CD4-positive, alpha-beta T cell treated with Interleukin-15 for 4 hours (primary cell): ENCODE measurements around the gene SMIM24.
A peak's percentile ranks its signal among the peaks of the same experiment; 100 is the strongest.

ENCODE experiments used
- DNase-seq: peaks from one replicate; pipeline ENCODE4 v3.0.0-alpha.2; 2020; ENCODE audit warnings: low spot score

The SMIM24 gene

GRCh38 chr19:3474010-3474409 is 6.3 kb downstream of the SMIM24 start:
- no peak for DNase-seq

DNA sequence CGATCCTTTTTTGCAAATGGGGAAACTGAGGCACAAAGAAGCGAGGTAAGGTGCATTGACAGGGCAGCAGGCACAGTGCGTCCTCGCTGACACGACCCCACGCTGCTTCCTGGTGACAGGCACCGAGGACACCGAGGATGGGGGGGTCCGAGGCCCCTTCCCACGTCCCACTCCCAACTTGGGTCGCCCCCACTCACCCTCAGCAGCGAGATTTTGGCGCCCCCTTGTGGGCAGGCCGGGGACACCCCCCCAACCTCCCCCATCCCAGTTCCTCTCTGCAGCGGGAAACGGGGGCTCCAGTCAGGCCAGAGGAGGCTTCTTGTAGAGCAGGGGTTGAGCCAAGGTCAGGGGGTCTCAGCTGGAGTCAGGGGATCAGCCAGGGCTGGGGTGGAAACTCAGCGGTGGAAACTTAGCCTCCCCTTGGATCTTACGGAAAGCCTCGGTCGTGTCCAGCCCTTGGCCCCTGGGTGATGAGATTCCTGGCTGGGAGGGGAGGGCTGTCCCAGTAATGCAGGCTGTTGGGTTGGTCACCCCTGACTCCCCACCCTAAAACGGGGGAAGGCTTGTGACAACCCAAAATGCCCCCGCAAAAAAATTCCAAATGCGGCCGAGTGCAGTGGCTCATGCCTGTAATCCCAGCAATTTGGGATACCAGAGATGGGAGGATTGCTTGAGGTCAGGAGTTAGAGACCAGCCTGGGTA is 8.2 kb downstream of the SMIM24 start:
- peak; percentile 27 for DNase-seq

DNA sequence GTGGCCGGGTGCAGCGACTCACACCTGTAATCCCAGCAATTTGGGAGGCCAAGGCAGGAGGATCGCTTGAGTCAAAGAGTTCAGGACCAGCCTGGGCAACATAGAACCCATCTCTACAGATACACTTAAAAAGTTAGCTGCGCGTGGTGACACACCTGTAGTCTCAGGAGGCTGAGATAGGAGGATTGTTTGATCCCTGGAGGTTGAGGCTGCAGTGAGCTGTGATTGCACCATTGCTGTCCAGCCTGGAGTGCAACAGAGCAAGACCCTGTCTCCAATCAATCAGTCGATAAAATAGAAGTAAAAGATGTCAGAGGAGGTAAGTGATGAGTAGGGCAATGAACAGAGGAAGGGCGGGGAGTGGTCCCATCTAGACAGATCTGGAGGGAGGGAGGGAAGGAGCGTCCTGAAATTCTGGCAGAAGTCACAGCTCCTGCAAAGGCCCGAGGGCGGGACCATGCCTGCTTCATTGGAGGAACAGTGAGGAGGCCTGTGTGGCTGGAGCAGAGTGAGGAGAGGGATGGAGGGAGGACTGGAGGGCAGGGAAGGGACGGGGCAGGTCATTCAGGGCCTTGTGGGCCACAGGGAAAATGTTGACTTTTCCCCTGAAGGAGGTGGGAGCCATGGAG is 9.7 kb downstream of the SMIM24 start:
- no peak for DNase-seq

- DNase-seq: no peak
Observed at GRCh38 chr19:3469638-3470499, 10.5 kb downstream of the SMIM24 start.

- no peak for DNase-seq
Observed at GRCh38 chr19:3468211-3468610, 12.1 kb downstream of the SMIM24 start.

- DNase-seq: no peak
Observed at GRCh38 chr19:3467437-3468198, 12.7 kb downstream of the SMIM24 start.

- DNase-seq: no peak
Observed at GRCh38 chr19:3466635-3467034, 13.7 kb downstream of the SMIM24 start.

- DNase-seq: no peak
Observed at GRCh38 chr19:3465552-3465951, 14.8 kb downstream of the SMIM24 start.

DNA sequence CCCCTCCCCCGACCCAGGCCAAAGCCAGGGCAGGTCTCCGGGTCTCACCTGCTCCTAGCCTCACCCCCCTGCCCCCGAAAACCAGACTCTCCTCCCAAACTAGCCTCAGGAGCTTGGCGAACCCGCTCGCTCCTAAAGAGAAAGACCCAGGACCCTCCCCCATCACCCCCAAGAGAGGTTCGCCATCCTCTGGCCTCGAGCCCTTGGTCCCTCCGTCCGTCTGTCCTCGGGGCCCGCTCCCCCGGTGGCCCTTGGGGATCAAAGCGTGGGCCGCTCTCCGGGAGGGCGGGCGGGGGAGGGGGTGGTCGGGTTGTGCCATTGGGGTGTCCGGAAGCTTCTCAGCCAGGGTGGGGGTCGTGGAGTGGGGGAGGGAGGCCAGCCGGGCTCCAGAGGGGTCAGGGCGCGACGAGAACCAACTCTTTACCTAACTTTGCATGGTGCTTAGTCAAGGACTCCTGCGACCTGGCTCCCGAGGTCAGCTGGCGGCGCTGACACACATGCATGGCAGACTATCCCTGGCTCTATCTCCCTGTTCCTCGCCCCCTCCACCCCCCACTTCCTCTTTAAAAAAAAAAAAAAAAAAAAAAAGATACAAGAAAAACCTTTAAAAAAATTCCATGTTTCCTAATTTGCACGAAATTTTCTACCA is 15.6 kb downstream of the SMIM24 start:
- DNase-seq: no peak

- DNase-seq: no peak
Observed at GRCh38 chr19:3463714-3464586, 16.4 kb downstream of the SMIM24 start.

DNA sequence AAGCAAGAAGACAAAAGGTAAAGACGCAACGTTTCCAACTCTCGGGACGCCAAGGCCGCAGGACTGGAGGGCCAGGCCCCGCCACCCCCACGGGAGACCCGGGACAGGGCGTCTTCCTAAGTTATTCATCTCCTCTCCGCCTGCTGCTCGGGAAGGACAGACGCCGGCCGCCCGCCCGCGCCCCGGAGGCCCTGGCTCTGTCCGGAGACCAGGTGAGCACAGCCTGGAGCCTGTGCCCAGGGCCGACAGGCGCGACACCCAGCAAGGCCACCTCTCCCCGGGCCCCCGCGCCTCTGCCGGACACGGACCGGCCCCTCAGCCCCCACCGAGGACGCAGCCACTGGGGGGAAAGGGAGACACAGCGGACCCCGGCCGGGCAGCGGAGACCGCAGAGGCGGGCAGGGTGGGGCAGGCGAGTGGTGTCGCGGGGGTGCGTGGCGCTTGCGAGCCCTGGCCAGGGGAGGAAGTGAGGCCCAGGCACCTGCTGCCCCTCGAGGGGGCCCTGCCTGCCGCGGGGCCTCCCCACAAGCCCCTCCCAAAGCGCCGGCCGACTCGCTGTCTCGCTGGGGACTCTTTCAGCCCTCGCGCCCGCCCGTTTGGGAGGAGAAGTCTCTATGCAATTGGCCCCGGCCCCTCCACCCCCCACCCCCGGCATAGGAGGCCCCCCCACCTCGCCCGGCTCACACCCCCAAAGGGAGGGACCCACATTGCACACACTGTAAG is 17.2 kb downstream of the SMIM24 start:
- DNase-seq: no peak

GRCh38 chr19:3459965-3460582 is 20.3 kb downstream of the SMIM24 start:
- DNase-seq: no peak

DNA sequence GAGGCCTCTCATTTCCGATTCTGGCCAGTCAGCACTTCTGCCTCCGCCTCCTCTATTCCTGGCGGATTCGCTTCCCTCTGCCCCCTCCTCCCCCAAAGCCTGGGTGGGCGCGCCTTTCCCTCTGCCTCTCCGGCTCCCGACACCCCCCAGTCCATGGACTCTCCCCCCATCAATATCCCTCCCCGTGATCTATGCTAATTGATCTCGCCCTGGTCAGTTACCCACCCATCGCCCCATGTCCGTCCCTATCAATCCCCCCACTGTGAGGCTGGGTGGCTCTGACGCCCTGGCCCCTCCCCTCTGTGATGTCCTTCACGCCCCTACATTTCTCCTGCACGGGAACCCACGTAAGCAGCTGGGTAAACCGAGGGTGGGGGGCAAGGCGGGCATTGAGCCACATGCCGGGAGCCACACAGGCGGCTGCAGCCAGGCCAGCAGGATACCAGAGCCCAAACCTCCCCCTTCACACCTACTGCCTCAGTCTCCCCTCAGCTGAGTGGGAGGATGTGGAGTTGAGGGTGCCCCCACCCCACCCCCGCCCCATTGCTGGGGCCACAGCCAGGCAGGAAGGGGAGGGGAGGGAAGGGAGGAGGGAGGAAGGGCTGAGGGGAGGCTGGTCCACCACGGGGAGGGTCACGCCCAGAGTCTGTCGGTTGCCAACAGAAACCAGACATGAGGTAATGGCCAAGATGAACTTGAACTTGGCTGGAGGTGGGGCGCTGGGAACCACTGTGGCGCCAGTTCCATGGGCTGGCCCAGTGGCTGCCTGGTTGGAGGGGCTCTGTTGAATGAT is 21.0 kb downstream of the SMIM24 start:
- no peak for DNase-seq

- DNase-seq: no peak
Observed at GRCh38 chr19:3458229-3459088, 21.9 kb downstream of the SMIM24 start.

DNA sequence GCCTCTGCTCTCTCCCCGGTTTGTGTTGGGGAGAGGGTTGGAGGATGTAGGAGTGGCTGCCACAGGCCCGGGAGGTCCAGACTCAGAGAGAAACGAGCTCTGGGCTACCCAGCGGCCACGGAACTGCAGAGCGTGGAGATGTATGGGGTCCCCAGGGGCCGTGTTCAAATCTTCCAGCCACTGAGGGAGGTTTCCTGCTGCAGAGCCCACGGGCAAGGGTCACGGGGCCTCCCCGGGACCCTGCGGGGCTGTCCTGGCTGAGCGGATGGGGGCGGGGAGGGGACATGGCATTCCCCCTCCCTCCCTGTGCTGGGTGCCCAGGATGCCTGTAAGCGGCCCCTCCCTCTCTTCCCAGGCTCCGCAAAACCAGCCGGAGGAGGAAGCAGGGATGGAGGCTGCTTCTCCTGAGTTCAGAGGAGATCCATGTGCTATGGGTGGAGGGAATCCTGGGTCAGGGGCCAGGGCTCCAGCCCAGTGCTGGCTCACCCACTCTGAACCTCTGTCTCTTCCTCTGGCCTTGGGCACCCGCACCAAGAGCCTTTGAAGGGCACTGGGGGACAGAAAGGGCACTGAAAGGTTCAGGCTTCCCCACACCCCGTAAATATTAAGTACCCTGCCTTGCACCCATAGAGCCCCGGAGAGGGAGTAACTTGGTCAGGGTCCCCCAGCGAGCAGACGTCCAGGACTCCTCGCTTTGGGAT is 22.6 kb downstream of the SMIM24 start:
- DNase-seq: no peak

- DNase-seq: no peak
Observed at GRCh38 chr19:3456925-3457527, 23.3 kb downstream of the SMIM24 start.
